ENCODE data around the gene CDH10.

Gene CDH10

GRCh38 chr5:24644761-24645160 lies at the start of gene CDH10:
TSS of gene CDH10 (minus strand) at chr5:24644978. CDS start at chr5:24593490, 51,488 bp downstream.
- DNase-seq (ENCODE audit: low spot score), result no peak

GRCh38 chr5:24693609-24694008 lies 48.8 kb upstream of the CDH10 start:
- no peak for DNase-seq (ENCODE audit: low spot score)

- no peak for DNase-seq (ENCODE audit: low spot score)
Measured at GRCh38 chr5:24691074-24691473, 46.3 kb upstream of the CDH10 start.

GRCh38 chr5:24681106-24681505 lies 36.3 kb upstream of the CDH10 start:
- no peak for DNase-seq (ENCODE audit: low spot score)

- DNase-seq (ENCODE audit: low spot score), result no peak
Measured at GRCh38 chr5:24668050-24668449, 23.3 kb upstream of the CDH10 start.

- no peak for DNase-seq (ENCODE audit: low spot score)
Measured at GRCh38 chr5:24649531-24649930, 4.8 kb upstream of the CDH10 start.

- no peak for DNase-seq (ENCODE audit: low spot score)
Measured at GRCh38 chr5:24646915-24647314, 2.1 kb upstream of the CDH10 start.

- no peak for DNase-seq (ENCODE audit: low spot score)
Measured at GRCh38 chr5:24645483-24645882, 705 bp upstream of the CDH10 start.

- DNase-seq (ENCODE audit: low spot score), result no peak
Measured at GRCh38 chr5:24643880-24644279, 898 bp downstream of the CDH10 start.

GRCh38 chr5:24643156-24643555 lies 1.6 kb downstream of the CDH10 start:
- no peak for DNase-seq (ENCODE audit: low spot score)

- DNase-seq (ENCODE audit: low spot score), result no peak
Measured at GRCh38 chr5:24642022-24642421, 2.8 kb downstream of the CDH10 start.

- DNase-seq (ENCODE audit: low spot score), result no peak
Measured at GRCh38 chr5:24635209-24635608, 9.6 kb downstream of the CDH10 start.

GRCh38 chr5:24633715-24634325 lies 11.0 kb downstream of the CDH10 start:
- no peak for DNase-seq (ENCODE audit: low spot score)

GRCh38 chr5:24632353-24632752 lies 12.4 kb downstream of the CDH10 start:
- DNase-seq (ENCODE audit: low spot score), result no peak

- DNase-seq (ENCODE audit: low spot score), result no peak
Measured at GRCh38 chr5:24630918-24631317, 13.9 kb downstream of the CDH10 start.

GRCh38 chr5:24629798-24630197 lies 15.0 kb downstream of the CDH10 start:
- DNase-seq (ENCODE audit: low spot score), result no peak

- no peak for DNase-seq (ENCODE audit: low spot score)
Measured at GRCh38 chr5:24624872-24625271, 19.9 kb downstream of the CDH10 start.

GRCh38 chr5:24623624-24624023 lies 21.2 kb downstream of the CDH10 start:
- no peak for DNase-seq (ENCODE audit: low spot score)

GRCh38 chr5:24623031-24623430 lies 21.7 kb downstream of the CDH10 start:
- DNase-seq (ENCODE audit: low spot score), result no peak

GRCh38 chr5:24621792-24622191 lies 23.0 kb downstream of the CDH10 start:
- DNase-seq (ENCODE audit: low spot score), result no peak

- no peak for DNase-seq (ENCODE audit: low spot score)
Measured at GRCh38 chr5:24616566-24616965, 28.2 kb downstream of the CDH10 start.

- no peak for DNase-seq (ENCODE audit: low spot score)
Measured at GRCh38 chr5:24615159-24615558, 29.6 kb downstream of the CDH10 start.

GRCh38 chr5:24609706-24610105 lies 35.1 kb downstream of the CDH10 start:
- no peak for DNase-seq (ENCODE audit: low spot score)

GRCh38 chr5:24606971-24607370 lies 37.8 kb downstream of the CDH10 start:
- no peak for DNase-seq (ENCODE audit: low spot score)

GRCh38 chr5:24602188-24602587 lies 42.6 kb downstream of the CDH10 start:
- no peak for DNase-seq (ENCODE audit: low spot score)
